Gastroesophageal sphincter (tissue), 3 donors: ENCODE measurements around the gene PCDHGA10.

Experiments
- CTCF ChIP-seq, 4 experiments: fragments of 200-600 bp in 2 of 4; fragments of 450-650 bp in 2 of 4; sonication (generic) in 1 of 4; IDR thresholded peaks; one replicate each; pipeline ENCODE4 v1.5.1; 2017 to 2019; ENCODE audit warnings: antibody characterized with exemption in 4 of 4, mild to moderate bottlenecking in 2 of 4, moderate library complexity in 2 of 4
- POLR2A ChIP-seq, 2 donors: fragments of 450-650 bp; IDR thresholded peaks; one replicate each; pipeline ENCODE4 v1.6.1; 2017; ENCODE audit warnings: antibody characterized with exemption in 2 of 2, mild to moderate bottlenecking in 2 of 2, moderate library complexity in 1 of 2
- POLR2AphosphoS5 ChIP-seq: sonication (generic); formaldehyde crosslinking; IDR thresholded peaks from one replicate; pipeline ENCODE4 v1.6.1; 2017; ENCODE audit warnings: antibody characterized with exemption

DNA sequence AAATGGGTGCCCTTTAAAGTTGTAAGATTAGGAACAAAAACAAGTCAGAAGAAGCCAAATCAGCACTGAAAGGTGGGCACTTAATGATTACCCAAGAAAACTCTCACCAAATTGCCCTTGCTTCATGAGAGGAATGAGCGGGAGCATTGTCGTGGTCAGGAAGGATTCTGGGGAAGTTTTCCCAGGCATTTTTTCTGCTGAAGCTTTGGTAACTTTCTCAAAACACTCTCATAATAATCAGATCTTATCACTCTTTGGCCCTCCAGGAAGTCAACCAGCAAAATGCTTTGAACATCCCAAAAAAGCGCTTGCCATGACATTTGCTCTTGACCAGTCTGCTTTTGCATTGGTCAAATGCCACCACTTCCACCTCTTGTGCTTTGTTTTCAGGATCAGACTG is 52.6 kb downstream of the PCDHGA10 start:
- TF ChIP-seq CTCF (IDR thresholded peaks at IDR 0.05), result no peak
- no peak for TF ChIP-seq POLR2AphosphoS5
- TF ChIP-seq POLR2A (IDR thresholded peaks at IDR 0.05), result no peak
